ENCODE data around the gene CDX1.

Gene CDX1

GRCh38 chr5:150166650-150167511 is at the start of gene CDX1:
TSS of gene CDX1 (plus strand) at chr5:150166778. CDS start at chr5:150166877, 99 bp downstream.
- DNase-seq (ENCODE audit: low read depth in 2 of 2) = no peak

- no peak for DNase-seq (ENCODE audit: low read depth in 2 of 2)
Measured at GRCh38 chr5:150117945-150118560, 48.5 kb upstream of the CDX1 start.

- no peak for DNase-seq (ENCODE audit: low read depth in 2 of 2)
Measured at GRCh38 chr5:150118561-150119229, 47.9 kb upstream of the CDX1 start.

- DNase-seq (ENCODE audit: low read depth in 2 of 2) = no peak
Measured at GRCh38 chr5:150119421-150120061, 47.0 kb upstream of the CDX1 start.

- no peak for DNase-seq (ENCODE audit: low read depth in 2 of 2)
Measured at GRCh38 chr5:150120062-150120441, 46.5 kb upstream of the CDX1 start.

GRCh38 chr5:150120617-150121447 is 45.7 kb upstream of the CDX1 start:
- DNase-seq (ENCODE audit: low read depth in 2 of 2) = no peak

GRCh38 chr5:150121448-150122157 is 45.0 kb upstream of the CDX1 start:
- DNase-seq (ENCODE audit: low read depth in 2 of 2) = no peak

GRCh38 chr5:150122158-150122510 is 44.4 kb upstream of the CDX1 start:
- no peak for DNase-seq (ENCODE audit: low read depth in 2 of 2)

GRCh38 chr5:150122536-150123481 is 43.8 kb upstream of the CDX1 start:
- DNase-seq (ENCODE audit: low read depth in 2 of 2) = no peak

GRCh38 chr5:150123542-150123941 is 43.0 kb upstream of the CDX1 start:
- DNase-seq (ENCODE audit: low read depth in 2 of 2) = no peak

GRCh38 chr5:150124111-150124557 is 42.4 kb upstream of the CDX1 start:
- DNase-seq (ENCODE audit: low read depth in 2 of 2) = no peak

- no peak for DNase-seq (ENCODE audit: low read depth in 2 of 2)
Measured at GRCh38 chr5:150124596-150124995, 42.0 kb upstream of the CDX1 start.

GRCh38 chr5:150125334-150125733 is 41.2 kb upstream of the CDX1 start:
- no peak for DNase-seq (ENCODE audit: low read depth in 2 of 2)

GRCh38 chr5:150126199-150126920 is 40.2 kb upstream of the CDX1 start:
- no peak for DNase-seq (ENCODE audit: low read depth in 2 of 2)

- DNase-seq (ENCODE audit: low read depth in 2 of 2) = no peak
Measured at GRCh38 chr5:150126921-150127265, 39.7 kb upstream of the CDX1 start.

GRCh38 chr5:150129454-150129812 is 37.1 kb upstream of the CDX1 start:
- no peak for DNase-seq (ENCODE audit: low read depth in 2 of 2)

GRCh38 chr5:150129813-150130492 is 36.6 kb upstream of the CDX1 start:
- peak in 1 of 2 experiments; percentile 48 for DNase-seq (ENCODE audit: low read depth in 2 of 2)

- no peak for DNase-seq (ENCODE audit: low read depth in 2 of 2)
Measured at GRCh38 chr5:150130493-150130922, 36.1 kb upstream of the CDX1 start.

Data from stimulated activated CD4-positive, alpha-beta T cell treated with anti-CD3 and anti-CD28 coated beads, Interleukin-12 subunit alpha, Interleukin-12 subunit beta, amount 100 ng/mL, for 24 hours (primary cell).